GM23338 (cell line): Measurements from ENCODE around the gene PCSK5. TPM values are rescaled to one million over a fixed set of nuclear protein-coding genes. Genes with fewer than 3 reads are reported as not detected.

Experiments
- ATAC-seq: fragments of 200-7000 bp; cut with Tn5 transposase; 3 replicates; pipeline ENCODE4 v1.9.1; 2020
- DNase-seq: peaks from one replicate; pipeline ENCODE4 v3.0.0-alpha.2; 2015; ENCODE audit warnings: low spot score
- H2AFZ ChIP-seq: fragments of 200-600 bp; sonication (generic); 2 replicates; pipeline ENCODE4 v1.8.0; 2016; ENCODE audit warnings: antibody characterized with exemption, mild to moderate bottlenecking, moderate library complexity
- H3F3A ChIP-seq: fragments of 200-600 bp; sonication (generic); replicated peaks from 2 replicates; pipeline ENCODE4 v1.8.0; 2017; ENCODE audit warnings: antibody characterized with exemption, mixed run types, low read depth
- H3K27ac ChIP-seq: fragments of 200-600 bp; sonication (generic); 2 replicates; pipeline ENCODE4 v1.6.1; 2016; ENCODE audit warnings: low read depth
- H3K27me3 ChIP-seq: fragments of 200-600 bp; sonication (generic); 2 replicates; pipeline ENCODE4 v1.8.0; 2016; ENCODE audit warnings: mild to moderate bottlenecking, mixed run types, moderate library complexity; ENCODE audit not compliant: insufficient read depth
- H3K36me3 ChIP-seq: fragments of 200-600 bp; sonication (generic); 2 replicates; pipeline ENCODE4 v1.8.0; 2016; ENCODE audit warnings: mild to moderate bottlenecking; ENCODE audit not compliant: insufficient read depth
- H3K4me1 ChIP-seq: fragments of 200-600 bp; sonication (generic); 2 replicates; pipeline ENCODE4 v1.8.0; 2016; ENCODE audit warnings: mild to moderate bottlenecking, moderate library complexity; ENCODE audit not compliant: insufficient read depth
- H3K4me2 ChIP-seq: fragments of 200-600 bp; sonication (generic); 2 replicates; pipeline ENCODE4 v1.7.1; 2017; ENCODE audit warnings: mixed run types
- H3K4me3 ChIP-seq: fragments of 200-600 bp; sonication (generic); 2 replicates; pipeline ENCODE4 v1.6.1; 2016; ENCODE audit warnings: mixed run types
- H3K79me2 ChIP-seq: fragments of 200-600 bp; sonication (generic); replicated peaks from 2 replicates; pipeline ENCODE4 v1.8.0; 2017; ENCODE audit warnings: mild to moderate bottlenecking; ENCODE audit not compliant: insufficient read depth
- H3K9me2 ChIP-seq: fragments of 200-600 bp; sonication (generic); 2 replicates; pipeline ENCODE4 v1.8.0; 2017; ENCODE audit not compliant: insufficient read depth
- H4K20me1 ChIP-seq: fragments of 200-600 bp; sonication (generic); replicated peaks from 2 replicates; pipeline ENCODE4 v1.8.0; 2017; ENCODE audit warnings: mild to moderate bottlenecking; ENCODE audit not compliant: insufficient read depth
- H3K27ac Mint-ChIP-seq: 2 replicates; pipeline ENCODE4 v1.8.0; 2020; ENCODE audit warnings: inconsistent platforms, mild to moderate bottlenecking, moderate library complexity, mixed read lengths
- H3K27me3 Mint-ChIP-seq: 3 replicates; pipeline ENCODE4 v1.8.0; 2022; ENCODE audit warnings: low read depth, mild to moderate bottlenecking, moderate library complexity, mixed read lengths, inconsistent platforms; ENCODE audit not compliant: insufficient read depth, poor library complexity
- H3K36me3 Mint-ChIP-seq: 3 replicates; pipeline ENCODE4 v1.8.0; 2021; ENCODE audit warnings: low read depth, mild to moderate bottlenecking, inconsistent platforms, moderate library complexity, mixed read lengths
- H3K4me1 Mint-ChIP-seq: 3 replicates; pipeline ENCODE4 v1.8.0; 2020; ENCODE audit warnings: mild to moderate bottlenecking, inconsistent platforms, mixed read lengths
- H3K4me3 Mint-ChIP-seq: 3 replicates; pipeline ENCODE4 v1.8.0; 2021; ENCODE audit warnings: moderate library complexity, mild to moderate bottlenecking, inconsistent platforms, mixed read lengths
- H3K9me3 Mint-ChIP-seq: 3 replicates; pipeline ENCODE4 v1.8.0; 2020; ENCODE audit warnings: moderate library complexity, mild to moderate bottlenecking, inconsistent platforms, mixed read lengths
- EZH2 ChIP-seq: fragments of 200-600 bp; sonication (generic); IDR thresholded peaks from one replicate; pipeline ENCODE4 v1.8.0; 2017; ENCODE audit warnings: antibody characterized with exemption, mild to moderate bottlenecking, low read depth; ENCODE audit not compliant: unreplicated experiment
- EZH2phosphoT487 ChIP-seq: fragments of 200-600 bp; sonication (generic); IDR thresholded peaks from one replicate; pipeline ENCODE4 v1.8.1; 2018; ENCODE audit warnings: antibody characterized with exemption; ENCODE audit not compliant: unreplicated experiment
- JUNB ChIP-seq: IDR thresholded peaks from one replicate; pipeline ENCODE4 v1.6.1; 2016; ENCODE audit warnings: antibody characterized with exemption; ENCODE audit not compliant: unreplicated experiment
- NANOG ChIP-seq: IDR thresholded peaks from 2 replicates; pipeline ENCODE4 v1.6.1; 2016; ENCODE audit warnings: antibody characterized with exemption, borderline replicate concordance
- POLR2AphosphoS5 ChIP-seq: IDR thresholded peaks from 2 replicates; pipeline ENCODE4 v1.6.1; 2016; ENCODE audit warnings: antibody characterized with exemption, low read depth
- STAT1 ChIP-seq: IDR thresholded peaks from one replicate; pipeline ENCODE4 v1.6.1; 2016; ENCODE audit warnings: antibody characterized with exemption; ENCODE audit not compliant: unreplicated experiment
- ZNF114 ChIP-seq: fragments of 250-450 bp; sonication (Bioruptor Pico); IDR thresholded peaks from 2 replicates; pipeline ENCODE4 v1.5.0; 2020; ENCODE audit warnings: mild to moderate bottlenecking, moderate library complexity
- ZNF462 ChIP-seq: fragments of 250-450 bp; sonication (Bioruptor Pico); IDR thresholded peaks from 2 replicates; pipeline ENCODE4 v1.5.0; 2020; ENCODE audit warnings: mild to moderate bottlenecking, moderate library complexity
- polyA plus RNA-seq: library from polyadenylated mRNA; unstranded; fragments of >200 nt; fragmentation: Nextera tagmentation; extraction: Ambion mirVana; gene quantifications from 2 replicates; pipeline ENCODE4 v1.2.1, GENCODE V29; 2016
- total RNA-seq: library from RNA; depleted of rRNA; stranded (reverse); fragments of >200 nt; shearing (Covaris generic); gene quantifications from 2 replicates; pipeline ENCODE4 v1.2.3, GENCODE V29; 2014
- TF ChIP-seq, protein P1 (sequence below), 2 experiments: fragments of 200-600 bp in 1 of 2; sonication (generic) in 1 of 2; conservative IDR thresholded peaks; 2 replicates each; pipeline versions ENCODE4 v1.5.1 to v1.6.1; 2016 to 2017; ENCODE audit warnings: antibody characterized with exemption in 2 of 2, low read depth in 2 of 2, mild to moderate bottlenecking in 2 of 2, moderate library complexity in 1 of 2

The PCSK5 gene
- total and polyA plus RNA-seq, 2 experiments from 2014 or later, result 12.3 to 34.8 TPM

DNA sequence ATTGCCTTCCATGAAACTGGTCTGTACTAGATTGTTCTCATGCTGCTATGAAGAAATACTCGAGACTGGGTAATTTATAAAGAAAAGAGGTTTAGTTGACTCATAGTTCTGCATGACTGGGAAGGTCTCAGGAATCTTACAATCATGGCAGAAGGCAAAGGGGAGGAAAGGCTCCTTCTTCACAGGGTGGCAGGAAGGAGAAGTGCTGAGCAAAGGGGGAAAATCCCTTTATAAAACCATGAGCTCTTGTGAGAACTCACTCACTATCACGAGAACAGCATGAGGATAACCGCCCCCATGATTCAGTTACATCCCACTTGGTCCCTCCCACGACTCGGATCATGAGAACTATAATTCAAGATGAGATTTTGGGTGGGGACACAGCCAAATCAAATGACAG lies 340.5 kb downstream of the PCSK5 start:
- TF ChIP-seq, protein P1, sequence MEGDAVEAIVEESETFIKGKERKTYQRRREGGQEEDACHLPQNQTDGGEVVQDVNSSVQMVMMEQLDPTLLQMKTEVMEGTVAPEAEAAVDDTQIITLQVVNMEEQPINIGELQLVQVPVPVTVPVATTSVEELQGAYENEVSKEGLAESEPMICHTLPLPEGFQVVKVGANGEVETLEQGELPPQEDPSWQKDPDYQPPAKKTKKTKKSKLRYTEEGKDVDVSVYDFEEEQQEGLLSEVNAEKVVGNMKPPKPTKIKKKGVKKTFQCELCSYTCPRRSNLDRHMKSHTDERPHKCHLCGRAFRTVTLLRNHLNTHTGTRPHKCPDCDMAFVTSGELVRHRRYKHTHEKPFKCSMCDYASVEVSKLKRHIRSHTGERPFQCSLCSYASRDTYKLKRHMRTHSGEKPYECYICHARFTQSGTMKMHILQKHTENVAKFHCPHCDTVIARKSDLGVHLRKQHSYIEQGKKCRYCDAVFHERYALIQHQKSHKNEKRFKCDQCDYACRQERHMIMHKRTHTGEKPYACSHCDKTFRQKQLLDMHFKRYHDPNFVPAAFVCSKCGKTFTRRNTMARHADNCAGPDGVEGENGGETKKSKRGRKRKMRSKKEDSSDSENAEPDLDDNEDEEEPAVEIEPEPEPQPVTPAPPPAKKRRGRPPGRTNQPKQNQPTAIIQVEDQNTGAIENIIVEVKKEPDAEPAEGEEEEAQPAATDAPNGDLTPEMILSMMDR (conservative IDR thresholded peaks at IDR 0.05; ENCODE audit: low read depth in 2 of 2), result no peak
- no peak for TF ChIP-seq ZNF114 (CRISPR knock-in tag)
- ATAC-seq (no peak), DNase-seq (no peak)
- Histone ChIP-seq H3K36me3 (no peaks in the 10 kb centered on the region), H3K4me2 (no peak overlapping the region), H3K27ac (no peak overlapping the region), H3F3A (no peaks in the 10 kb centered on the region), H3K4me1 (no peaks in the 10 kb centered on the region), H3K27me3 (no peaks in the 10 kb centered on the region), H3K4me3 (no peak overlapping the region), H4K20me1 (no peaks in the 10 kb centered on the region), H2AFZ (no peak overlapping the region), H3K9me2 (peaks cover 3% of the 10 kb centered on the region; the same call in 1 of the 2 replicates), H3K79me2 (no peaks in the 10 kb centered on the region)
- Mint-ChIP-seq H3K4me1 (peaks cover 6% of the 10 kb centered on the region; the same call in 1 of the 3 replicates), H3K27me3 (no peaks in the 10 kb centered on the region), H3K27ac (no peak overlapping the region), H3K9me3 (no peaks in the 10 kb centered on the region), H3K36me3 (no peaks in the 10 kb centered on the region), H3K4me3 (no peak overlapping the region)

GRCh38 chr9:76232861-76233489 lies 342.5 kb downstream of the PCSK5 start:
- no peaks in the 10 kb centered on the region for H3K36me3 ChIP-seq
- H3K9me3 Mint-ChIP-seq, result no peaks in the 10 kb centered on the region
- no peaks in the 10 kb centered on the region for H3F3A ChIP-seq
- no peaks in the 10 kb centered on the region for H3K36me3 Mint-ChIP-seq
- H3K27ac ChIP-seq, result no peak overlapping the region
- H4K20me1 ChIP-seq, result no peaks in the 10 kb centered on the region
- H3K27ac Mint-ChIP-seq, result no peak overlapping the region
- H3K27me3 ChIP-seq, result no peaks in the 10 kb centered on the region
- no peak overlapping the region for H3K4me3 ChIP-seq
- peaks cover 6% of the 10 kb centered on the region; the same call in 1 of the 3 replicates for H3K4me1 Mint-ChIP-seq
- H3K4me2 ChIP-seq, result no peak overlapping the region
- no peak overlapping the region for H2AFZ ChIP-seq
- peaks cover 2% of the 10 kb centered on the region for H3K27me3 Mint-ChIP-seq
- no peaks in the 10 kb centered on the region for H3K4me1 ChIP-seq
- no peak for ATAC-seq
- H3K4me3 Mint-ChIP-seq, result no peak overlapping the region
- H3K79me2 ChIP-seq, result no peaks in the 10 kb centered on the region
- DNase-seq, result no peak
- H3K9me2 ChIP-seq, result peaks cover 7% of the 10 kb centered on the region; the same call in 1 of the 2 replicates
- TF ChIP-seq, protein P1 (conservative IDR thresholded peaks at IDR 0.05; ENCODE audit: low read depth in 2 of 2), result no peak
- TF ChIP-seq EZH2phosphoT487, result no peak
- no peak for TF ChIP-seq NANOG
- no peak for TF ChIP-seq STAT1
- no peak for TF ChIP-seq POLR2AphosphoS5
- no peak for TF ChIP-seq JUNB
- TF ChIP-seq ZNF462, result no peak
- no peak for TF ChIP-seq ZNF114 (CRISPR knock-in tag)
- TF ChIP-seq EZH2, result no peak
